ENCODE measurements around the gene PATL2.
"Not testable (repeated sequence)": the region's sequence is repeated elsewhere in the genome, so short reads cannot be mapped to it uniquely, and the experiment has no call there.

- not testable (repeated sequence) for TF ChIP-seq EZH2 (IDR thresholded peaks at IDR 0.05; ENCODE audit: borderline replicate concordance, low read depth, low read length, poor library complexity, severe bottlenecking)
- TF ChIP-seq, protein P1, sequence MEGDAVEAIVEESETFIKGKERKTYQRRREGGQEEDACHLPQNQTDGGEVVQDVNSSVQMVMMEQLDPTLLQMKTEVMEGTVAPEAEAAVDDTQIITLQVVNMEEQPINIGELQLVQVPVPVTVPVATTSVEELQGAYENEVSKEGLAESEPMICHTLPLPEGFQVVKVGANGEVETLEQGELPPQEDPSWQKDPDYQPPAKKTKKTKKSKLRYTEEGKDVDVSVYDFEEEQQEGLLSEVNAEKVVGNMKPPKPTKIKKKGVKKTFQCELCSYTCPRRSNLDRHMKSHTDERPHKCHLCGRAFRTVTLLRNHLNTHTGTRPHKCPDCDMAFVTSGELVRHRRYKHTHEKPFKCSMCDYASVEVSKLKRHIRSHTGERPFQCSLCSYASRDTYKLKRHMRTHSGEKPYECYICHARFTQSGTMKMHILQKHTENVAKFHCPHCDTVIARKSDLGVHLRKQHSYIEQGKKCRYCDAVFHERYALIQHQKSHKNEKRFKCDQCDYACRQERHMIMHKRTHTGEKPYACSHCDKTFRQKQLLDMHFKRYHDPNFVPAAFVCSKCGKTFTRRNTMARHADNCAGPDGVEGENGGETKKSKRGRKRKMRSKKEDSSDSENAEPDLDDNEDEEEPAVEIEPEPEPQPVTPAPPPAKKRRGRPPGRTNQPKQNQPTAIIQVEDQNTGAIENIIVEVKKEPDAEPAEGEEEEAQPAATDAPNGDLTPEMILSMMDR (conservative IDR thresholded peaks at IDR 0.05; ENCODE audit: low read depth, low read length): not testable (repeated sequence)
Measured at GRCh38 chr15:44690245-44690644, 20.9 kb downstream of the PATL2 start.
